Naive thymus-derived CD4-positive, alpha-beta T cell (primary cell): Measurements from ENCODE around the gene TFDP1. TPM values are rescaled to one million over a fixed set of nuclear protein-coding genes. Genes with fewer than 3 reads are reported as not detected.

ENCODE experiments used
- ATAC-seq: fragments of 150-1000 bp; cut with Tn5 transposase; 2 replicates; pipeline ENCODE4 v1.10.0; 2021; ENCODE audit warnings: mild to moderate bottlenecking, moderate library complexity
- CTCF ChIA-PET: fragments of 350-600 bp; sonication (Branson Sonifier 250); formaldehyde crosslinking; loops from one replicate; lab custom pipeline; 2021; ENCODE audit warnings: antibody characterized with exemption; lab: Charles Lee
- POLR2A ChIA-PET: fragments of 350-600 bp; sonication (Branson Sonifier 250); formaldehyde crosslinking; loops from one replicate; lab custom pipeline; 2021; ENCODE audit warnings: antibody characterized with exemption, inconsistent platforms; lab: Charles Lee
- DNase-seq, 9 donors: peaks; one replicate each; pipeline versions ENCODE4 v3.0.0 to v3.0.0-alpha.2; 2020 to 2022; ENCODE audit warnings: mixed read lengths in 1 of 9
- H3K27ac ChIP-seq: one replicate; pipeline ENCODE4 v1.7.0; 2013; ENCODE audit warnings: mild to moderate bottlenecking, low read depth, low read length, moderate library complexity
- H3K27me3 ChIP-seq, 2 donors: one replicate each; pipeline ENCODE4 v1.7.0; 2013; ENCODE audit warnings: low read length in 2 of 2, mild to moderate bottlenecking in 2 of 2, moderate library complexity in 2 of 2; ENCODE audit not compliant: control insufficient read depth in 2 of 2, insufficient read depth in 2 of 2
- H3K36me3 ChIP-seq, 3 experiments: 1 replicate in 2 of 3; 2 replicates in 1 of 3; pipeline ENCODE4 v1.7.0; 2013; ENCODE audit warnings: low read length in 3 of 3, mild to moderate bottlenecking in 3 of 3, moderate library complexity in 1 of 3; ENCODE audit not compliant: insufficient read depth in 3 of 3, control insufficient read depth in 2 of 3
- H3K4me1 ChIP-seq, 2 donors: one replicate each; pipeline ENCODE4 v1.7.0; 2013; ENCODE audit warnings: low read length in 2 of 2, mild to moderate bottlenecking in 2 of 2, moderate library complexity in 1 of 2; ENCODE audit not compliant: control insufficient read depth in 2 of 2, insufficient read depth in 2 of 2
- H3K4me3 ChIP-seq: 2 replicates; pipeline ENCODE4 v1.7.0; 2013; ENCODE audit warnings: mild to moderate bottlenecking, low read length
- H3K9me3 ChIP-seq, 3 experiments: 1 replicate in 2 of 3; 2 replicates in 1 of 3; pipeline ENCODE4 v1.7.0; 2013; ENCODE audit warnings: low read length in 3 of 3; ENCODE audit not compliant: control insufficient read depth in 2 of 3
- H3K27ac Mint-ChIP-seq, 9 donors: one replicate each; pipeline ENCODE4 v1.8.0; 2020 to 2022; ENCODE audit warnings: mixed read lengths in 9 of 9, mild to moderate bottlenecking in 8 of 9, moderate library complexity in 5 of 9, inconsistent platforms in 2 of 9
- H3K27me3 Mint-ChIP-seq, 5 donors: one replicate each; pipeline ENCODE4 v1.8.0; 2021 to 2022; ENCODE audit warnings: mixed read lengths in 5 of 5, mild to moderate bottlenecking in 1 of 5
- H3K36me3 Mint-ChIP-seq, 5 donors: one replicate each; pipeline ENCODE4 v1.8.0; 2020 to 2022; ENCODE audit warnings: mixed read lengths in 5 of 5, mild to moderate bottlenecking in 3 of 5, inconsistent platforms in 1 of 5
- H3K4me1 Mint-ChIP-seq, 7 donors: one replicate each; pipeline ENCODE4 v1.8.0; 2020 to 2022; ENCODE audit warnings: mixed read lengths in 7 of 7, mild to moderate bottlenecking in 3 of 7, inconsistent platforms in 1 of 7
- H3K4me3 Mint-ChIP-seq, 10 donors: one replicate each; pipeline ENCODE4 v1.8.0; 2020 to 2022; ENCODE audit warnings: mild to moderate bottlenecking in 10 of 10, mixed read lengths in 10 of 10, moderate library complexity in 6 of 10, inconsistent platforms in 2 of 10
- H3K9me3 Mint-ChIP-seq, 11 donors: one replicate each; pipeline ENCODE4 v1.8.0; 2020 to 2022; ENCODE audit warnings: mixed read lengths in 11 of 11, mild to moderate bottlenecking in 4 of 11, inconsistent platforms in 1 of 11, moderate library complexity in 1 of 11
- intact Hi-C, 2 donors: fragments of 100-400 bp; cut with micrococcal nuclease; formaldehyde crosslinking; loops; one replicate each; pipeline ENCODE4 v1.15.1; 2023
- polyA plus RNA-seq, 2 donors: library from polyadenylated mRNA; unstranded; fragments of 300-500 nt; fragmentation: Illumina TruSeq; gene quantifications; one replicate each; pipeline ENCODE4 v1.2.3, GENCODE V29; 2021
- total RNA-seq, 6 experiments: library from RNA in 5 of 6; stranded (reverse) in 5 of 6; gene quantifications; 1 replicate in 5 of 6; 2 replicates in 1 of 6; pipeline ENCODE4 v1.2.3 and lab custom pipeline; 2021 to 2026

TFDP1 gene
- total and polyA plus RNA-seq, 7 experiments from 2014 or later = 21.4 to 127 (median 43.1) TPM

DNA sequence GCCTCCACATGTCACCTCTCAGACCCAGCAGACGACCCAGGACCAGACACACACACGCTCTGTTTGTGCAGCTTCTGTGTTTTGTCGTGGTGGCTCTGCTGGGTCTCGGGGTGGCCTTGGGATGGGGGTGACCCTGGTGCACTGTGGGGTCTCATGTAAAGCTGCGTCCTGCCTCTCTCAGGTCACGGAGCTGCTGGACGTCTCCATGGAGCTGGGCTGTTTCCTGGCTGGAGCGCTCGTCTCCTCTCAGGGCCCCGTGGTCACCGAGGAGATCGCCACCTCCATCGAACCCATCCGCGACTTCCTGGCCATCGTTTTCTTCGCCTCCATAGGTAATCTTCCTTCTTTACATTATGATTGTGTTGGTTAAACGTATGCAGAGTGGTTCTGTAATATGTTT lies 45.4 kb upstream of the TFDP1 start:
- no peak for ATAC-seq
- Mint-ChIP-seq H3K9me3 (peaks cover 0 to 10% (median 4%) of the 10 kb centered on the region in 11 donors), H3K36me3 (peaks cover 9 to 52% (median 27%) of the 10 kb centered on the region in 5 donors), H3K4me1 (peaks cover 0 to 8% (median 5%) of the 10 kb centered on the region in 7 donors), H3K27me3 (no peaks in the 10 kb centered on the region), H3K27ac (no peak overlapping the region), H3K4me3 (no peak overlapping the region)
- Histone ChIP-seq H3K27ac (no peak overlapping the region), H3K27me3 (no peaks in the 10 kb centered on the region), H3K4me3 (no peak overlapping the region), H3K4me1 (no peaks in the 10 kb centered on the region), H3K9me3 (peaks cover 0 to 5% (median 0%) of the 10 kb centered on the region in 3 experiments), H3K36me3 (peaks cover 0 to 7% (median 0%) of the 10 kb centered on the region in 3 experiments)
- intact Hi-C loops = no loop called here
- ChIA-PET POLR2A (no interaction called here), CTCF (no interaction called here)
- DNase-seq = no peak

DNA sequence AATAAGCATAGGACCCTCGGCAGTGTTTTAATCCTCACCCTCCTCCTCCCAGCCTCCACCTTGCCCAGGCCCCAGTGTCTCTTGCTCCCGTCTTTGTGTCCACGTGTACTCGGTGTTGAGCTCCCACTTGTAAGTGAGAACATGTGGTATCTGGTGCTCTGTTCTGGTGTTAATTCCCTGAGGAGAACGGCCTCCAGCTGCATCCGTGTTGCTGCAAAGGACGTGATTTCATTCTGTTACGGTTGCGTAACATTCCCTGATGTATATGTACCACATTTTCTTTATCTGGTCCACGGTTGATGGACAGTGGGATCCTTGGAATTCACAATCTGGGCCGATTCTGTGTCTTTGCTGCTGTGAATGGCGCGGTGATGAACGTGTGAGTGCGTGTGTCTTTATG lies 44.7 kb upstream of the TFDP1 start:
- Histone ChIP-seq H3K4me1 (no peaks in the 10 kb centered on the region), H3K27ac (no peak overlapping the region), H3K27me3 (no peaks in the 10 kb centered on the region), H3K4me3 (no peak overlapping the region), H3K9me3 (peaks cover 0 to 5% (median 0%) of the 10 kb centered on the region in 3 experiments), H3K36me3 (peaks cover 0 to 7% (median 0%) of the 10 kb centered on the region in 3 experiments)
- Mint-ChIP-seq H3K4me3 (no peak overlapping the region), H3K36me3 (peaks cover 9 to 52% (median 27%) of the 10 kb centered on the region in 5 donors), H3K27me3 (no peaks in the 10 kb centered on the region), H3K4me1 (peaks cover 0 to 10% (median 5%) of the 10 kb centered on the region in 7 donors), H3K27ac (no peak overlapping the region), H3K9me3 (peaks cover 0 to 10% (median 4%) of the 10 kb centered on the region in 11 donors)
- CTCF ChIA-PET = no interaction called here
- POLR2A ChIA-PET = no interaction called here
- intact Hi-C loops = no loop called here
- ATAC-seq (no peak), DNase-seq (no peak)

DNA sequence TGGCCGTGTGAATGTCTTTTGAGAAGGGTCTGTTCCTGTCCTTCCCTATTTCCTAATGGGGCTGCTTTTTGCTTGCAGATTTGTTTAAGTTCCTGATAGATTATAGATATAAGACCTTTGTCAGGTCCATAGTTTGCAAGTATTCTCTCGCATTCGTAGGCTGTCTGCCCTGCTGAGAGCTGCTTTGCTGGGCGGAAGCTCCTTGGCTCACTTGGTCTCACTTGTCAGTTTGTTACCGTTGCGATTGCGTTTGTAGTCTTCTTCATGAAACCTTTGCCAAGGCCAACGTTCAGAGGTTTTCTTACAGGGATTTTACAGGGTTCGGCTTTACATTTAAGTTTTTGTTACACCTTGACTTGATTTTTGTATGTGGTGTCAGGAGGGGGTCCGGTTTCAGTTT lies 44.0 kb upstream of the TFDP1 start:
- Mint-ChIP-seq H3K4me1 (peaks cover 0 to 11% (median 6%) of the 10 kb centered on the region in 7 donors), H3K4me3 (no peak overlapping the region), H3K27me3 (no peaks in the 10 kb centered on the region), H3K9me3 (peaks cover 0 to 10% (median 4%) of the 10 kb centered on the region in 11 donors), H3K36me3 (peaks cover 5 to 47% (median 27%) of the 10 kb centered on the region in 5 donors), H3K27ac (no peak overlapping the region)
- H3K4me1 ChIP-seq = no peaks in the 10 kb centered on the region
- peaks cover 0 to 5% (median 0%) of the 10 kb centered on the region in 3 experiments for H3K9me3 ChIP-seq
- DNase-seq (no peak), ATAC-seq (no peak)
- intact Hi-C loops = no loop called here
- no peaks in the 10 kb centered on the region for H3K27me3 ChIP-seq
- H3K36me3 ChIP-seq = peaks cover 0 to 7% (median 0%) of the 10 kb centered on the region in 3 experiments
- H3K27ac ChIP-seq = no peak overlapping the region
- POLR2A ChIA-PET = no interaction called here
- no peak overlapping the region for H3K4me3 ChIP-seq
- CTCF ChIA-PET = no interaction called here

DNA sequence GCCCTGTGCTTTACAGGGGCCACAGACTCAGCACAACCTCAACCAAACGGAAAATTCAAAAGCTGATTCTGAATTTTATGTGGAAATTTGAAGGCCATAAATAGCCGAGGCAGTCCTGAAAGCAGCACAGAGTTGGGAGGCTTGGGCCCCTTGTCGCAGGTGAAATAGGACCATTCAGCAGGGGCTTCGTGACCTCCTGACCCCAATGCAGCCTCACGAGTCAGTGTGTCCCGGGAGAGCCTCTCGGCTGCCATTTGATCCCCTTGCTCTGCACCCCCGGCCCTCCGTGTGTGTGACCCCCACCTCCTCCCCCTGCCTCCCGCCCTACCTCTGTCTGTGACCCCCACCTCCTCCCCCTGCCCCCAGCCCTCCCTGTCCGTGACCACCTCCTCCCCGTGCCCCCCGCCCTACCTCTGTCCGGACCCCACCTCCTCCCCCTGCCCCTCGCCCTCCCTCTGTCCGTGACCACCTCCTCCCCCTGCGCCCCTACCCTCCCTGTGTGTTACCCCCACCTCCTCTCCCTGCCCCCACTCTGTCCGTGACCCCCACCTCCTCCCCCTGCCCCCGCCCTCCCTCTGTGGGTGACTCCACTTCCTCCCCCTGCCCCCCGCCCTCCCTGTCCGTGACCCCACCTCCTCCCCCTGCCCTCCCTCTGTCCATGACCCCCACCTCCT lies 41.7 kb upstream of the TFDP1 start:
- Mint-ChIP-seq H3K27ac (no peak overlapping the region), H3K36me3 (peaks cover 0 to 39% (median 27%) of the 10 kb centered on the region in 5 donors), H3K4me3 (no peak overlapping the region), H3K4me1 (peaks cover 0 to 12% (median 6%) of the 10 kb centered on the region in 7 donors), H3K27me3 (no peaks in the 10 kb centered on the region), H3K9me3 (peaks cover 0 to 10% (median 4%) of the 10 kb centered on the region in 11 donors)
- H3K4me3 ChIP-seq = no peak overlapping the region
- CTCF ChIA-PET = no interaction called here
- no peak overlapping the region for H3K27ac ChIP-seq
- H3K36me3 ChIP-seq = peaks cover 0 to 7% (median 0%) of the 10 kb centered on the region in 3 experiments
- H3K9me3 ChIP-seq = peaks cover 0 to 5% (median 0%) of the 10 kb centered on the region in 3 experiments
- intact Hi-C loops = no loop called here
- no peak for DNase-seq
- H3K4me1 ChIP-seq = no peaks in the 10 kb centered on the region
- no peaks in the 10 kb centered on the region for H3K27me3 ChIP-seq
- POLR2A ChIA-PET = no interaction called here
- ATAC-seq = no peak

DNA sequence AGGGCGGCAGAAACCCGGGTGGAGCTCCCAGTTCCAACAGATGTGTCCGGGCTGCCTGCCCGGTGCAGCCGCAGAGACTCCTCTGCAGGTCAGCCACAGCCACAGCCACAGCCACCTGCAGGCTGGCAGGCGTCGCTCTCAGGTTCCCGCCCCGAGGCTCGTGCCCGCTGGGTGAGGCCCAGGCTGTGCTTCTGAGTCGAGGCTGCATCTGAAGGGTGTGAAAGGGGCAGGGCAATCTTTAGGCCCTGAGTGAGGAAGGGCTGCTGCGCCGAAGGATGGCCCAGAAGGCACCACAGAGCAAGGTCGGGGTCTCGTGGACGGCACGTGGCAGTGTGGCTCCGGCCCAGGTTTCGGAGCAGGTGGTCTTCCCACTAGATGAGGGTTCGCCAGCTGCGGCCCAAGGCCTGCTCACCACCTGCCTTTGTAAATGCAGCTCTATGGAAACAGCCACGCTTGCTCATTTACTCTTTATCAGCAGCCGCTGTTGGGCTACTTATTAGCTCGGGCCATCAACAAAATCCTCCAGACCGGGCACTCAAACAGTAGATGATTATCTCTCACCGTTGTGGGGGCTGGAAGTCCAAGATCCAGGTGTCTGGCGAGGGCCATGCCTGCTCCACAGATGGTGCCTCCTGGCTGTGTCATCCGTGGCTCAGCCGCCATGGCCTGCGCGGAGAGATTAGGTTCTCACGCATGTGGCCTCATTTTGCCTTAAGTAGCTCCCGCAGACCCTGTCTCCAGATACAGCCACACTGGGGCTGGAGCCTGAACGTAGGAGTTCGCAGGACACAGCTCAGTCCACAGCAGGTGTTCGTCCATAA lies 40.3 kb upstream of the TFDP1 start:
- H3K9me3 ChIP-seq = peaks cover 0 to 5% (median 0%) of the 10 kb centered on the region in 3 experiments
- no peak overlapping the region for H3K27ac ChIP-seq
- ChIA-PET POLR2A (no interaction called here), CTCF (no interaction called here)
- no peak overlapping the region for H3K4me3 ChIP-seq
- intact Hi-C loops = no loop called here
- Mint-ChIP-seq H3K4me3 (peak overlapping the region in 1 of 10 donors; percentile 5), H3K27me3 (no peaks in the 10 kb centered on the region), H3K4me1 (peaks cover 0 to 12% (median 6%) of the 10 kb centered on the region in 7 donors), H3K36me3 (peaks cover 0 to 35% (median 25%) of the 10 kb centered on the region in 5 donors), H3K9me3 (peaks cover 0 to 10% (median 4%) of the 10 kb centered on the region in 11 donors), H3K27ac (no peak overlapping the region)
- peaks cover 0 to 20% (median 0%) of the 10 kb centered on the region in 3 experiments for H3K36me3 ChIP-seq
- ATAC-seq (no peak), DNase-seq (no peak)
- H3K27me3 ChIP-seq = no peaks in the 10 kb centered on the region
- H3K4me1 ChIP-seq = no peaks in the 10 kb centered on the region

DNA sequence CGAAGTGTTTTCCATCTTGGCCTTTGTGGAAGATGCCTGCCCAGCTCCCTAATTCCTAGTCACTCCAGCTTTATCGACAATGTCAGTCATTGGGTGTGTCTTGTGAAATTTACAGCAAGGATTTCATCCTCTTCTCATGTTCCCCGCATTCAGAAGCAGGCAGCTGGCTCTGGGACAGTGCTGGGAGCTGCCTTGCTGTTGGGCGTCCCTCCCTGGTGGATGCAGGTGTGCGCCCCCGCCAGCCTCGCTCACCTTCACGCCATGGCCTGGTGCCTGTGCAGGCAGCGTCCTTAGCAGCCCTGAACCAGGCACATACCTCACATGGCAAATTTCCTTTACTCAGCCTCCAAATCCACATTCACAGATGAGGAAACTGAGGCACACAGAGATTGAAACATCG lies 39.7 kb upstream of the TFDP1 start:
- ChIA-PET POLR2A (no interaction called here), CTCF (no interaction called here)
- peaks cover 0 to 18% (median 0%) of the 10 kb centered on the region in 3 experiments for H3K36me3 ChIP-seq
- H3K4me1 ChIP-seq = no peaks in the 10 kb centered on the region
- Mint-ChIP-seq H3K36me3 (peaks cover 0 to 31% (median 22%) of the 10 kb centered on the region in 5 donors), H3K27ac (peak overlapping the region in 1 of 9 donors; percentile 53), H3K4me1 (peaks cover 0 to 11% (median 6%) of the 10 kb centered on the region in 7 donors), H3K9me3 (peaks cover 0 to 10% (median 4%) of the 10 kb centered on the region in 11 donors), H3K27me3 (no peaks in the 10 kb centered on the region), H3K4me3 (peak overlapping the region in 1 of 10 donors; percentile 5)
- intact Hi-C loops = no loop called here
- H3K4me3 ChIP-seq = no peak overlapping the region
- H3K9me3 ChIP-seq = peaks cover 0 to 5% (median 0%) of the 10 kb centered on the region in 3 experiments
- DNase-seq = no peak
- no peak for ATAC-seq
- H3K27me3 ChIP-seq = no peaks in the 10 kb centered on the region
- H3K27ac ChIP-seq = no peak overlapping the region
